Measurements from ENCODE around the gene DNM3. TPM values are rescaled to one million over a fixed set of nuclear protein-coding genes. Genes with fewer than 3 reads are reported as not detected.
A peak's percentile ranks its signal among the peaks of the same experiment; 100 is the strongest.

Gene DNM3
- polyA plus RNA-seq, 2 donors: 0.53 to 0.76 TPM

- Histone ChIP-seq H3K27ac (ENCODE audit: low read depth in 2 of 2, low read length in 1 of 2) (no peak overlapping the region), H3K4me1 (ENCODE audit: control insufficient read depth in 2 of 2, insufficient read depth in 2 of 2, low read length in 1 of 2) (peaks cover 0 to 2% of the 10 kb centered on the region in 2 donors), H3K9me3 (ENCODE audit: control insufficient read depth in 2 of 2, insufficient read depth in 1 of 2, low read depth in 1 of 2, low read length in 1 of 2) (no peaks in the 10 kb centered on the region), H3K27me3 (ENCODE audit: control insufficient read depth in 1 of 2, insufficient read depth in 2 of 2, low read length in 2 of 2) (no peaks in the 10 kb centered on the region), H3K4me3 (ENCODE audit: low read depth in 1 of 2, low read length in 2 of 2) (no peak overlapping the region), H3K36me3 (ENCODE audit: control insufficient read depth in 2 of 2, insufficient read depth in 2 of 2, low read length in 1 of 2) (no peaks in the 10 kb centered on the region)
These were observed 299.3 kb downstream of the DNM3 start for GRCh38 chr1:172140591-172140990.

GRCh38 chr1:172141341-172141881 is 300.1 kb downstream of the DNM3 start:
- H3K27ac ChIP-seq (ENCODE audit: low read depth in 2 of 2, low read length in 1 of 2): peak overlapping the region in 1 of 2 donors; percentile 67
- peaks cover 0 to 2% of the 10 kb centered on the region in 2 donors for H3K4me1 ChIP-seq (ENCODE audit: control insufficient read depth in 2 of 2, insufficient read depth in 2 of 2, low read length in 1 of 2)
- H3K27me3 ChIP-seq (ENCODE audit: control insufficient read depth in 1 of 2, insufficient read depth in 2 of 2, low read length in 2 of 2): no peaks in the 10 kb centered on the region
- H3K4me3 ChIP-seq (ENCODE audit: low read depth in 1 of 2, low read length in 2 of 2): peak overlapping the region in 1 of 2 donors; percentile 19
- H3K9me3 ChIP-seq (ENCODE audit: control insufficient read depth in 2 of 2, insufficient read depth in 1 of 2, low read depth in 1 of 2, low read length in 1 of 2): no peaks in the 10 kb centered on the region
- H3K36me3 ChIP-seq (ENCODE audit: control insufficient read depth in 2 of 2, insufficient read depth in 2 of 2, low read length in 1 of 2): no peaks in the 10 kb centered on the region
- WGBS, 2 donors: 56 to 60% methylated on average over 7 of the region's 7 CpGs

- Histone ChIP-seq H3K9me3 (ENCODE audit: control insufficient read depth in 2 of 2, insufficient read depth in 1 of 2, low read depth in 1 of 2, low read length in 1 of 2) (no peaks in the 10 kb centered on the region), H3K27me3 (ENCODE audit: control insufficient read depth in 1 of 2, insufficient read depth in 2 of 2, low read length in 2 of 2) (no peaks in the 10 kb centered on the region), H3K27ac (ENCODE audit: low read depth in 2 of 2, low read length in 1 of 2) (no peak overlapping the region), H3K4me3 (ENCODE audit: low read depth in 1 of 2, low read length in 2 of 2) (peak overlapping the region in 1 of 2 donors; percentile 11), H3K36me3 (ENCODE audit: control insufficient read depth in 2 of 2, insufficient read depth in 2 of 2, low read length in 1 of 2) (no peaks in the 10 kb centered on the region), H3K4me1 (ENCODE audit: control insufficient read depth in 2 of 2, insufficient read depth in 2 of 2, low read length in 1 of 2) (peaks cover 0 to 2% of the 10 kb centered on the region in 2 donors)
- WGBS, 2 donors: 59 to 72% methylated on average over 5 of the region's 5 CpGs
These were observed 301.0 kb downstream of the DNM3 start for GRCh38 chr1:172142324-172142723.

- Histone ChIP-seq H3K27me3 (ENCODE audit: control insufficient read depth in 1 of 2, insufficient read depth in 2 of 2, low read length in 2 of 2) (no peaks in the 10 kb centered on the region), H3K9me3 (ENCODE audit: control insufficient read depth in 2 of 2, insufficient read depth in 1 of 2, low read depth in 1 of 2, low read length in 1 of 2) (no peaks in the 10 kb centered on the region), H3K4me3 (ENCODE audit: low read depth in 1 of 2, low read length in 2 of 2) (no peak overlapping the region), H3K27ac (ENCODE audit: low read depth in 2 of 2, low read length in 1 of 2) (peak overlapping the region in 1 of 2 donors; percentile 67), H3K36me3 (ENCODE audit: control insufficient read depth in 2 of 2, insufficient read depth in 2 of 2, low read length in 1 of 2) (no peaks in the 10 kb centered on the region), H3K4me1 (ENCODE audit: control insufficient read depth in 2 of 2, insufficient read depth in 2 of 2, low read length in 1 of 2) (peaks cover 0 to 2% of the 10 kb centered on the region in 2 donors)
- WGBS, 2 donors: 32 to 36% methylated on average over 3 of the region's 3 CpGs
These were observed 302.2 kb downstream of the DNM3 start for GRCh38 chr1:172143384-172144055.

- Histone ChIP-seq H3K27me3 (ENCODE audit: control insufficient read depth in 1 of 2, insufficient read depth in 2 of 2, low read length in 2 of 2) (no peaks in the 10 kb centered on the region), H3K9me3 (ENCODE audit: control insufficient read depth in 2 of 2, insufficient read depth in 1 of 2, low read depth in 1 of 2, low read length in 1 of 2) (no peaks in the 10 kb centered on the region), H3K27ac (ENCODE audit: low read depth in 2 of 2, low read length in 1 of 2) (peak overlapping the region; percentile 76 to 87), H3K4me1 (ENCODE audit: control insufficient read depth in 2 of 2, insufficient read depth in 2 of 2, low read length in 1 of 2) (no peaks in the 10 kb centered on the region), H3K4me3 (ENCODE audit: low read depth in 1 of 2, low read length in 2 of 2) (peak overlapping the region; percentile 22 to 24), H3K36me3 (ENCODE audit: control insufficient read depth in 2 of 2, insufficient read depth in 2 of 2, low read length in 1 of 2) (no peaks in the 10 kb centered on the region)
- WGBS, 2 donors: 60 to 77% methylated on average over 13 of the region's 13 CpGs
These were observed 303.3 kb downstream of the DNM3 start for GRCh38 chr1:172144445-172145061.

GRCh38 chr1:172145231-172145651 is 303.9 kb downstream of the DNM3 start:
- Histone ChIP-seq H3K36me3 (ENCODE audit: control insufficient read depth in 2 of 2, insufficient read depth in 2 of 2, low read length in 1 of 2) (no peaks in the 10 kb centered on the region), H3K9me3 (ENCODE audit: control insufficient read depth in 2 of 2, insufficient read depth in 1 of 2, low read depth in 1 of 2, low read length in 1 of 2) (no peaks in the 10 kb centered on the region), H3K27ac (ENCODE audit: low read depth in 2 of 2, low read length in 1 of 2) (peak overlapping the region; percentile 73 to 76), H3K4me1 (ENCODE audit: control insufficient read depth in 2 of 2, insufficient read depth in 2 of 2, low read length in 1 of 2) (no peaks in the 10 kb centered on the region), H3K4me3 (ENCODE audit: low read depth in 1 of 2, low read length in 2 of 2) (peak overlapping the region in 1 of 2 donors; percentile 24), H3K27me3 (ENCODE audit: control insufficient read depth in 1 of 2, insufficient read depth in 2 of 2, low read length in 2 of 2) (no peaks in the 10 kb centered on the region)
- WGBS, 2 donors: 67 to 72% methylated on average over 2 of the region's 2 CpGs

GRCh38 chr1:172145656-172146055 is 304.4 kb downstream of the DNM3 start:
- WGBS, 2 donors: 66 to 68% methylated on average over 6 of the region's 6 CpGs
- no peaks in the 10 kb centered on the region for H3K27me3 ChIP-seq (ENCODE audit: control insufficient read depth in 1 of 2, insufficient read depth in 2 of 2, low read length in 2 of 2)
- peak overlapping the region; percentile 73 to 76 for H3K27ac ChIP-seq (ENCODE audit: low read depth in 2 of 2, low read length in 1 of 2)
- no peaks in the 10 kb centered on the region for H3K4me1 ChIP-seq (ENCODE audit: control insufficient read depth in 2 of 2, insufficient read depth in 2 of 2, low read length in 1 of 2)
- no peaks in the 10 kb centered on the region for H3K9me3 ChIP-seq (ENCODE audit: control insufficient read depth in 2 of 2, insufficient read depth in 1 of 2, low read depth in 1 of 2, low read length in 1 of 2)
- no peak overlapping the region for H3K4me3 ChIP-seq (ENCODE audit: low read depth in 1 of 2, low read length in 2 of 2)
- H3K36me3 ChIP-seq (ENCODE audit: control insufficient read depth in 2 of 2, insufficient read depth in 2 of 2, low read length in 1 of 2): no peaks in the 10 kb centered on the region

GRCh38 chr1:172146141-172146850 is 305.0 kb downstream of the DNM3 start:
- 90 to 95% methylated on average over 1 of the region's 1 CpG for WGBS, 2 donors
- Histone ChIP-seq H3K4me3 (ENCODE audit: low read depth in 1 of 2, low read length in 2 of 2) (no peak overlapping the region), H3K4me1 (ENCODE audit: control insufficient read depth in 2 of 2, insufficient read depth in 2 of 2, low read length in 1 of 2) (no peaks in the 10 kb centered on the region), H3K27me3 (ENCODE audit: control insufficient read depth in 1 of 2, insufficient read depth in 2 of 2, low read length in 2 of 2) (no peaks in the 10 kb centered on the region), H3K27ac (ENCODE audit: low read depth in 2 of 2, low read length in 1 of 2) (no peak overlapping the region), H3K36me3 (ENCODE audit: control insufficient read depth in 2 of 2, insufficient read depth in 2 of 2, low read length in 1 of 2) (no peaks in the 10 kb centered on the region), H3K9me3 (ENCODE audit: control insufficient read depth in 2 of 2, insufficient read depth in 1 of 2, low read depth in 1 of 2, low read length in 1 of 2) (no peaks in the 10 kb centered on the region)

GRCh38 chr1:172147541-172147940 is 306.2 kb downstream of the DNM3 start:
- no peaks in the 10 kb centered on the region for H3K9me3 ChIP-seq (ENCODE audit: control insufficient read depth in 2 of 2, insufficient read depth in 1 of 2, low read depth in 1 of 2, low read length in 1 of 2)
- no peaks in the 10 kb centered on the region for H3K27me3 ChIP-seq (ENCODE audit: control insufficient read depth in 1 of 2, insufficient read depth in 2 of 2, low read length in 2 of 2)
- no peaks in the 10 kb centered on the region for H3K36me3 ChIP-seq (ENCODE audit: control insufficient read depth in 2 of 2, insufficient read depth in 2 of 2, low read length in 1 of 2)
- 37 to 60% methylated on average over 1 of the region's 1 CpG for WGBS, 2 donors
- no peaks in the 10 kb centered on the region for H3K4me1 ChIP-seq (ENCODE audit: control insufficient read depth in 2 of 2, insufficient read depth in 2 of 2, low read length in 1 of 2)
- no peak overlapping the region for H3K4me3 ChIP-seq (ENCODE audit: low read depth in 1 of 2, low read length in 2 of 2)
- H3K27ac ChIP-seq (ENCODE audit: low read depth in 2 of 2, low read length in 1 of 2): no peak overlapping the region
